Heart left ventricle (tissue), 13 donors: ENCODE measurements around the gene IMPDH2.

Experiments
- CTCF ChIP-seq, 12 donors: fragments of 200-600 bp; sonication (generic) in 4 of 12; IDR thresholded peaks; one replicate each; pipeline versions ENCODE4 v1.5.0 to v1.8.0; 2018 to 2022; ENCODE audit warnings: antibody characterized with exemption in 12 of 12, mild to moderate bottlenecking in 5 of 12
- POLR2A ChIP-seq, 2 donors: fragments of 450-650 bp; IDR thresholded peaks; one replicate each; pipeline ENCODE4 v1.6.1; 2017; ENCODE audit warnings: antibody characterized with exemption in 2 of 2, mild to moderate bottlenecking in 2 of 2, moderate library complexity in 2 of 2
- donor health status: ischemic (EF 13 %, LVEDD 7.1; RV severe dilation, severe dysfunction).
- donor health status: DM: no; HTN: yes; CAD: no.
- donor health status: DM: no; HTN: no; CAD: no.
- donor health status: ischemic (EF 25% LVEDD 6.9; RV normal size, moderate dysfunction).
- donor health status: ischemic (EF 25% LVEDD 5.7; RV mildly dilated, moderate dysfunction).
- donor health status: ischemic (EF 35%, LVEDD 5.7; RV mildly dilated, moderate dysfunction).
- donor health status: nonischemic (EF 11% LVEDD 7.7; RV severe dilation, severe dysfunction).
- donor health status: DM: yes; HTN: yes; CAD: no.
- donor health status: PGD.
- donor health status: ischemic (EF 29% LVEDD 5.4; RV normal size, mild dysfunction).
- donor health status: nonischemic (EF 23%, LVEDD 6.1; RV moderate dilation, normal function).

GRCh38 chr3:49076646-49077045 lies 47.4 kb upstream of the IMPDH2 start:
- no peak for TF ChIP-seq CTCF (IDR thresholded peaks at IDR 0.05)
- TF ChIP-seq POLR2A (IDR thresholded peaks at IDR 0.05): no peak
